ENCODE data around the gene AMER2.

DNA sequence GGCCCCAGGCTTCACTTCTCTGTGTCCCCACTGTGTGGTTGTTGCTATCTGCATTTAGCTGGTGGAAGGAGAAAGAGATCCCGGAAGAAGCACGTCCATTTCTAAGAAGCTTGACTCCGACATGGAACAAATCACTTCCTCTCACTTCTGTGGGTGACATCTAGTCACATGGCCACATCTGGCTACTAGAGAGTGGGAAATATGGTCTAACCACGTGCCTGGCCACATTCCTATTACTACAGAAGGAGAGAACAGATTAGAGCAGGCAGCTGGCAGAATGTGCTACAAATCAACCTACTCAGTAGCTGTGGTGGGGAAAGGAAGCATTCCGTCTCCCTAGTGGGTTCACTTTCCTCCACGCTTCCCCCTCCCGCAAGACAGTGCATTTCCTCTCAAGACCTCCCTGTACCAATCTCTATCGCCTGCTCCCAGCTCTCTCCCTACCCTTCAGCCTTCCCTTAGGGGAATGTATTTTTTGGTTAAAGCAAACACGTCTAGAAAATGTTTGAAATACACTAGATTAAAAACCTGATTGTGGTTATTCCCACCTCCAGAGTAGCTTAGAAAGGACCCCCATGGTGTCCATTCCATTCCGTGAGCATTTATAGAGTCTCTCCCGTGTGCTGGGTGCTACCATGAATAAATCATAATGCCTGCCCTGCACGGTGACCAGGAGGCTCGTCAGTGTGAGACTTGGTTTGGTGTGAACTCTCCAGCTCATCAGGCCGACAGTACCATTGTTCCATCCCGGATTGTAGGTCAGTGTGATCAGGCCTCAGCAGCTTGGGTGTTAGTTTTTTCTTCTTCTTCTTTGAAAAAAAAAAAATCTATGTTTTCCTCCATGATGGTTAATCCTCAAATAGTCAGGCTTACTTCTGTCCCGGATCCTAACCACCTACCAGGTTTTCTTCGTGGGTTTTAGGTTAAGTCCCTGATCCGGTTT, 8.0 kb upstream of the AMER2 start:
- TF ChIP-seq, protein P1, sequence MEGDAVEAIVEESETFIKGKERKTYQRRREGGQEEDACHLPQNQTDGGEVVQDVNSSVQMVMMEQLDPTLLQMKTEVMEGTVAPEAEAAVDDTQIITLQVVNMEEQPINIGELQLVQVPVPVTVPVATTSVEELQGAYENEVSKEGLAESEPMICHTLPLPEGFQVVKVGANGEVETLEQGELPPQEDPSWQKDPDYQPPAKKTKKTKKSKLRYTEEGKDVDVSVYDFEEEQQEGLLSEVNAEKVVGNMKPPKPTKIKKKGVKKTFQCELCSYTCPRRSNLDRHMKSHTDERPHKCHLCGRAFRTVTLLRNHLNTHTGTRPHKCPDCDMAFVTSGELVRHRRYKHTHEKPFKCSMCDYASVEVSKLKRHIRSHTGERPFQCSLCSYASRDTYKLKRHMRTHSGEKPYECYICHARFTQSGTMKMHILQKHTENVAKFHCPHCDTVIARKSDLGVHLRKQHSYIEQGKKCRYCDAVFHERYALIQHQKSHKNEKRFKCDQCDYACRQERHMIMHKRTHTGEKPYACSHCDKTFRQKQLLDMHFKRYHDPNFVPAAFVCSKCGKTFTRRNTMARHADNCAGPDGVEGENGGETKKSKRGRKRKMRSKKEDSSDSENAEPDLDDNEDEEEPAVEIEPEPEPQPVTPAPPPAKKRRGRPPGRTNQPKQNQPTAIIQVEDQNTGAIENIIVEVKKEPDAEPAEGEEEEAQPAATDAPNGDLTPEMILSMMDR (conservative IDR thresholded peaks at IDR 0.05): no peak
- TF ChIP-seq EZH2 (IDR thresholded peaks at IDR 0.05; ENCODE audit: low read depth): no peak

Data from PC-9 (cell line).